Osteoblast (primary cell): ENCODE data around the gene ASB3. TPM values are rescaled to one million over a fixed set of nuclear protein-coding genes. Genes with fewer than 3 reads are reported as not detected.

Experiments
- DNase-seq: peaks from one replicate; pipeline ENCODE4 v3.0.0; 2011; ENCODE audit warnings: low spot score, mixed read lengths; ENCODE audit not compliant: insufficient read length; ENCODE audit errors: missing footprints
- H2AFZ ChIP-seq: 2 replicates; pipeline ENCODE4 v1.6.0; 2011; ENCODE audit warnings: mild to moderate bottlenecking, low read length
- H3K27ac ChIP-seq: 2 replicates; pipeline ENCODE4 v1.5.1; 2011; ENCODE audit warnings: mild to moderate bottlenecking, low read depth, low read length, moderate library complexity
- H3K27me3 ChIP-seq: 2 replicates; pipeline ENCODE4 v1.6.0; 2012; ENCODE audit warnings: mild to moderate bottlenecking, control low read depth, inconsistent platforms, low read length, moderate library complexity; ENCODE audit not compliant: insufficient read depth
- H3K36me3 ChIP-seq: 2 replicates; pipeline ENCODE4 v1.5.1; 2011; ENCODE audit warnings: mild to moderate bottlenecking, low read length, control low read depth, moderate library complexity; ENCODE audit not compliant: insufficient read depth
- H3K4me1 ChIP-seq: 2 replicates; pipeline ENCODE4 v1.5.1; 2011; ENCODE audit warnings: mild to moderate bottlenecking, low read length, control low read depth, moderate library complexity; ENCODE audit not compliant: insufficient read depth
- H3K4me2 ChIP-seq: 2 replicates; pipeline ENCODE4 v1.6.0; 2011; ENCODE audit warnings: mild to moderate bottlenecking, low read length; ENCODE audit not compliant: insufficient read depth
- H3K4me3 ChIP-seq: fragments of 200-600 bp; sonication (generic); 3 replicates; pipeline ENCODE4 v1.5.1; 2012; ENCODE audit warnings: mild to moderate bottlenecking, low read length, inconsistent platforms; ENCODE audit not compliant: insufficient read depth
- H3K79me2 ChIP-seq: 2 replicates; pipeline ENCODE4 v1.6.0; 2012; ENCODE audit warnings: mild to moderate bottlenecking, low read length, control low read depth, inconsistent platforms; ENCODE audit not compliant: insufficient read depth
- H3K9me3 ChIP-seq: 2 replicates; pipeline ENCODE4 v1.5.1; 2011; ENCODE audit warnings: low read depth, low read length, control low read depth
- H4K20me1 ChIP-seq: 2 replicates; pipeline ENCODE4 v1.6.0; 2012; ENCODE audit warnings: mild to moderate bottlenecking, low read length, control low read depth; ENCODE audit not compliant: insufficient read depth
- total RNA-seq: library from RNA; depleted of rRNA; stranded (reverse); fragments of >200 nt; gene quantifications from 2 replicates; pipeline ENCODE4 v1.2.3, GENCODE V29; 2012
- TF ChIP-seq, protein P1 (sequence below): IDR thresholded peaks from 2 replicates; pipeline ENCODE4 v1.5.1; 2011; ENCODE audit warnings: mild to moderate bottlenecking, low read depth, low read length, moderate library complexity; ENCODE audit errors: extremely low read depth

Gene ASB3
- total RNA-seq, 1 donor: 21.4 TPM

GRCh38 chr2:53697092-53697491, 89.7 kb downstream of the ASB3 start:
- no peak overlapping the region for H2AFZ ChIP-seq
- H3K27ac ChIP-seq: no peak overlapping the region
- H3K4me3 ChIP-seq: no peak overlapping the region
- H3K79me2 ChIP-seq: no peaks in the 10 kb centered on the region
- TF ChIP-seq, protein P1, sequence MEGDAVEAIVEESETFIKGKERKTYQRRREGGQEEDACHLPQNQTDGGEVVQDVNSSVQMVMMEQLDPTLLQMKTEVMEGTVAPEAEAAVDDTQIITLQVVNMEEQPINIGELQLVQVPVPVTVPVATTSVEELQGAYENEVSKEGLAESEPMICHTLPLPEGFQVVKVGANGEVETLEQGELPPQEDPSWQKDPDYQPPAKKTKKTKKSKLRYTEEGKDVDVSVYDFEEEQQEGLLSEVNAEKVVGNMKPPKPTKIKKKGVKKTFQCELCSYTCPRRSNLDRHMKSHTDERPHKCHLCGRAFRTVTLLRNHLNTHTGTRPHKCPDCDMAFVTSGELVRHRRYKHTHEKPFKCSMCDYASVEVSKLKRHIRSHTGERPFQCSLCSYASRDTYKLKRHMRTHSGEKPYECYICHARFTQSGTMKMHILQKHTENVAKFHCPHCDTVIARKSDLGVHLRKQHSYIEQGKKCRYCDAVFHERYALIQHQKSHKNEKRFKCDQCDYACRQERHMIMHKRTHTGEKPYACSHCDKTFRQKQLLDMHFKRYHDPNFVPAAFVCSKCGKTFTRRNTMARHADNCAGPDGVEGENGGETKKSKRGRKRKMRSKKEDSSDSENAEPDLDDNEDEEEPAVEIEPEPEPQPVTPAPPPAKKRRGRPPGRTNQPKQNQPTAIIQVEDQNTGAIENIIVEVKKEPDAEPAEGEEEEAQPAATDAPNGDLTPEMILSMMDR: no peak
- H3K4me1 ChIP-seq: no peaks in the 10 kb centered on the region
- no peak overlapping the region for H3K4me2 ChIP-seq
- no peaks in the 10 kb centered on the region for H4K20me1 ChIP-seq
- H3K27me3 ChIP-seq: no peaks in the 10 kb centered on the region
- H3K9me3 ChIP-seq: no peaks in the 10 kb centered on the region
- H3K36me3 ChIP-seq: no peaks in the 10 kb centered on the region
- DNase-seq: no peak

- no peaks in the 10 kb centered on the region for H3K27me3 ChIP-seq
- H2AFZ ChIP-seq: no peak overlapping the region
- no peaks in the 10 kb centered on the region for H3K9me3 ChIP-seq
- DNase-seq: no peak
- TF ChIP-seq, protein P1: no peak
- H3K79me2 ChIP-seq: no peaks in the 10 kb centered on the region
- H3K27ac ChIP-seq: no peak overlapping the region
- H3K36me3 ChIP-seq: no peaks in the 10 kb centered on the region
- no peak overlapping the region for H3K4me3 ChIP-seq
- H3K4me2 ChIP-seq: no peak overlapping the region
- H3K4me1 ChIP-seq: no peaks in the 10 kb centered on the region
- no peaks in the 10 kb centered on the region for H4K20me1 ChIP-seq
Measured at GRCh38 chr2:53695575-53695974, 91.2 kb downstream of the ASB3 start.

DNA sequence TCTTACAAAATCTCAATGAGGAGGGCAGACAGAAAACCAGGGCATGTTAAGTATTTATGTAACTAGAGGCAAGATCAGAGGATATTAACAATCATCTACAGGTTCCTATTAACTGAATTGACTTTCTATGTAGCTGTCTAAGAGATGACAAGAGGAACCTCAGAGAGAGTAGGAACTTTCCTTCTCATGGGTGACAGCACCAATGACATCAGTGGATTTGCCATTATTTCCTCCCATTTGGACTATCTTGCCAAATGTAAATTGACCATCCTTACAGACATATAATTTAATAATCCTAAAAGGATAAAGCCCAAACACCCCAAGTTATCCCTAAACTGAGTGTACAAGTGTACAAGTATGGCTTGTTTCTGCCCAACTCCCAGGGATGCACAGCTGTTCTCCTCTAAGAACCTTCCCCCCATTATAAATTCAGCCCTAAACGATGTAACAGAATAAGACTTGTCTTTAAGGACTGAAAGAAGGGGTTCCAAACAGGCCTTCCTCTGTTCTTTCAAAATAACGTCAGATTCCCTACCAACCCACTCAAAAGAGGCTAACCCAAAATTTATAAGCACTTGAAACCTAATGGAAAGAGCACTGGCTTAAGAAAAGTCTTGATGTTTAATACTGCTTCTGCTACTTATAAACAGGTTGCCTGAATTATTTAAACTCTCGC, 92.5 kb downstream of the ASB3 start:
- Histone ChIP-seq H3K27ac (no peak overlapping the region), H3K9me3 (no peaks in the 10 kb centered on the region), H3K4me1 (no peaks in the 10 kb centered on the region), H3K4me2 (no peak overlapping the region), H3K27me3 (no peaks in the 10 kb centered on the region), H3K4me3 (no peak overlapping the region), H2AFZ (no peak overlapping the region), H3K36me3 (no peaks in the 10 kb centered on the region), H4K20me1 (no peaks in the 10 kb centered on the region), H3K79me2 (no peaks in the 10 kb centered on the region)
- DNase-seq: no peak
- TF ChIP-seq, protein P1: no peak

GRCh38 chr2:53690876-53691275, 95.9 kb downstream of the ASB3 start:
- no peaks in the 10 kb centered on the region for H3K79me2 ChIP-seq
- H3K36me3 ChIP-seq: no peaks in the 10 kb centered on the region
- no peaks in the 10 kb centered on the region for H3K9me3 ChIP-seq
- no peaks in the 10 kb centered on the region for H3K4me1 ChIP-seq
- TF ChIP-seq, protein P1: no peak
- H3K27me3 ChIP-seq: no peaks in the 10 kb centered on the region
- no peaks in the 10 kb centered on the region for H4K20me1 ChIP-seq
- H2AFZ ChIP-seq: no peak overlapping the region
- no peak overlapping the region for H3K4me2 ChIP-seq
- no peak overlapping the region for H3K4me3 ChIP-seq
- no peak for DNase-seq
- H3K27ac ChIP-seq: no peak overlapping the region
